Measurements from ENCODE around the gene XIAP.

DNA sequence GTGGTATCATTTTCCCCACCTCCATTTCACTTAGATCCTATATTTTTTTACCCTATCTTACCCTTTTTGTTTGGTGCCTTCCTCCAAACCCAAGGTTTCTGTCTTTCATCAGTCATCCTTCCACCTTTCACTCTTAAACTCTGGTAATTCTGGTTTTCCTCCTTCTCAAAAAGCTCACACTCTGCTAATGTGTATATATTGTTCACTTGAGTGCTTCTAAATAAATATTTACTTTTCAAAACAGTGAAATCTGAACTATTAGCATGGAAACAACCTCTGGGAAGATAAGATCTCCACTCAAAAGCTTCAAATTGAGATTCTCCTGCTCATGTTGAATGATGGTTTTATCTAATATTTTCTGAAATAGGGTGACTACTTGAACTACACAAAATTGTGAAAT lies 21.5 kb downstream of the XIAP start:
- TF ChIP-seq CTCF (IDR thresholded peaks at IDR 0.05) (no peak), POLR2A (IDR thresholded peaks at IDR 0.05) (no peak)

Data from breast epithelium (tissue), 3 donors.